Inflammatory macrophage treated with lipopolysaccharide for 4 hours (primary cell): ENCODE measurements around the gene INTS13.
"Not testable (repeated sequence)": the region's sequence is repeated elsewhere in the genome, so short reads cannot be mapped to it uniquely, and the experiment has no call there.

Experiments
- DNase-seq: peaks from one replicate; pipeline ENCODE4 v3.0.0-alpha.2; 2020

INTS13 gene

GRCh38 chr12:26929590-26929989 lies 8.2 kb downstream of the INTS13 start:
- DNase-seq, result no peak

DNA sequence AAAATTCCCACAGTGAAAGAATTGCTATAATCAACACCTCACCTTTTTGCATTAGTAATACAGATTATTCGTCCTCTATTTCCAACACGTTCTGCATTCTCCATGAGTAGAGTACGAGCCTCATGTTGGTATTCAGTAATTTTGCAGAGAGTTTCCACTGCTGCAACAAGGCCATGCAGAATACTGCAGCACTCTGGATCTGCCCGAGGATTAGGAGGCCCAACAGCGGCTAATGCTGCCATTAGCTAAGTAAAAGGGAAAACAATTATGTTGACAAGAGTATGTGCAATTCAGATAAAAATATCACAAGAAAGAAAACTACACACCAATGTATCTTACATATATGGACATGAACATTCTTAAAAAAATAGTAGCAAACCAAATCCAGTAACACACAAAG lies 9.1 kb downstream of the INTS13 start:
- DNase-seq, result no peak

- no peak for DNase-seq
Observed at GRCh38 chr12:26921886-26922285, 15.9 kb downstream of the INTS13 start.

- no peak for DNase-seq
Observed at GRCh38 chr12:26919216-26919555, 18.6 kb downstream of the INTS13 start.

DNA sequence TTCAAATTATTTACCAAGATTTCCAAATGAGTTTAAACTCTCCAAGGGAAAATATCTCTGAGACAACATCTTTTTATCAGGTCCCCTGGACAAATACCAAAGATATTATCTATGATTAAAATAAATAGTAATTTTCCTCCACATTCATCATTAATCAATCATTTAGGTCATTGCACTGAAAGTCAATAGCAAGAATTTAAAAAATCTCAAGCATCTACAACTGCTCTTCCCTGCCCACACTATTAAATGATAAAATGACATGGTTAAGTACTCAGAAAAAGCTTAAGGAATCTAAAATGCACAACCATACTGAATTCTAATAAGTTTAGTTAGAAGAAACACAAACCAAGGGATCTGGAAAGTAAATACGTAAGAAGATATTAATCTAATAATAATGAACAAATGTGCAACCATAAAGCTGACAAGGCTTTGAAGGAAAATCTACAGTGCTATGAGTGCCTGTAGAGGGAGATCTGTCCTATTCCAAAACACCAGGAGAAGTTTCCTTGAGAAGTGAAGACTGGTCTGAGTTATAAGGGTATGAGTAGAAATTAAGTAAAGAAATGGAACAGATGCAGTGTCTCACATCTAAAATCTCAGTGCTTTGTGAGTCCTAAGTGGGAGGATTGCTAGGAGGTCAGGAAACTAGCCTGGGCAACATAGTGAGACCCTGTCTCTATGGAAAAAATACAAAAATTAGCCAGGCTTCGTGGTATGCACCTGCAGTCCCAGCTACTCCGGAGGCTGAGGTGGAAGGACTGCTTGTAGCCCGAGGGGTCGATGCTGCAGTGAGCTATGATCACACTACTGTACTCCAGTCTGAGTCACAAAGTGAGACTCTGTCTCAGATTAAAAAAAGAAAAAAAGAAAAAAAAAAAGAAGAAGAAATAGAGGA lies 19.2 kb downstream of the INTS13 start:
- DNase-seq, result no peak

GRCh38 chr12:26906704-26907103 lies 31.1 kb downstream of the INTS13 start:
- DNase-seq, result no peak

DNA sequence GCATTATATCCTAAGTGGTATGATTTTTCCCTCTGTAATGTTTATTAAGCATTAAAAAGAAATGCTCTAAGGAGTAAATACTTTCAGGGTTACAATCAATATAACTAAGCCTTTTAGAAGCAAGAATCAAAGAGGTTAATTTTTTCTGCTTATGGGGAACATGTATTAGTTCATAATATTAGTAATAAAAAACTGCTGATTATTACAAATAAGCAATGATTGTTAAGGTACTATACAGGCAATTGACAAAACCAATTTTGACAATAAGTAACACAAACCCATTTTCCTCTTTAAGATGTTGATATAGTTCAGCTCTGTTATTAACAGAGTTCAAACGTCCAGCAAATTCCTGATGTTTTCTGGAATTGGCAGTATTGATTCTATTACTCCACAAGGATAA lies 31.8 kb downstream of the INTS13 start:
- no peak for DNase-seq

GRCh38 chr12:26903396-26903795 lies 34.4 kb downstream of the INTS13 start:
- DNase-seq, result not testable (repeated sequence)

DNA sequence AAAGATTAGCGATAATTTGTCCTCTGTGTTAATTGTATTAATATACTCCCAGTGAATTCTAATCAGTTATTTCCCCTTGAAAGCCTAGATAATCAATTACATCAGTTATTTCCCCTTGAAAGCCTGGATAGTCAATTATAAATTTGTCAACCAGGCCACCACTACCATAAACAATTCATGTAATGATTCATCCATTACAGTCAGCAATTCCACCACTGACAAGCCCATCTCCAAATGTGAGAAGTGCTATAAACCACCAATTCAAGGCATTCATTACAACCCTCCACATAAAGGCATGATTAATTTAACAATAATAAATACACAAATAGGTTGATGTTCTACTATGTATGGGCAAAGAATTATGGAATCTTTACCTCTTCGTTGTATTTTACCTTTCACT lies 40.9 kb downstream of the INTS13 start:
- no peak for DNase-seq

GRCh38 chr12:26895672-26896071 lies 42.1 kb downstream of the INTS13 start:
- DNase-seq, result no peak

DNA sequence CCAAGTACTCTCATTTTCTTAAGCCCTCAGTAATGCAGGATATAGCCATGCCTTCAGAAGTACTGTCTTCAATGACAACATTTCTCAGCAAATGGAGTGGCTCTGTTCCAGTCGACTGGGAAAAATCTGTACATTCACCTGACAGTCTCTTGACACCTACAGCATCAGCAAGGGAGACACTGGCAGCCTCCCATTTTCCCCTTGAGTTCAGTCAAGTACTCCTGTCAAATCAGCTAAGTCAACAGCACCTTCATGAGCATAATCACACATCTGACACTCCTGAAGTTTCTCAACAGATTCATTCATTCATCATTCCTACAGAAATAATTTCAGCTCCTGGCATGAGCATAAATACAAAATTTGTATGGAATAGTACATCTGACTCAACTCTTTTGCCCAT lies 46.1 kb downstream of the INTS13 start:
- no peak for DNase-seq

DNA sequence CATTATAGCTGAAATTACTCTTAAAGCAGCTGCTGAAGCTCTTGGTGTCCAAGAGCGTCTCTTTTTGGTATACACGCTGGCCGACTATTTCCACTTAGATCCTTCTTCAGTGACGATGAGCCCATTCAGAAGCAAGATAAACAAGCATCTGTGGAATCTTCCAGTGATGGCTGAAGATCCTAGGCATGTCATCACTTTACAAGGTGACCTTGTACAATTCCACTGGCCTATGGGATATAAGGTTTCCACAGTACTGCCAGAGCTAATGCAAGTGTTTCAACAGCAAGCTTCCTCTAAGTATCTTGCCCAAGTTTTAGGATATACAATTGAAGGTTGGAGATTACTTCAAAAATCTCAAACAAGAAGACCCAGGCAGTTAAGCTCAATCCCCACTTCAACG lies 47.0 kb downstream of the INTS13 start:
- DNase-seq, result no peak

DNA sequence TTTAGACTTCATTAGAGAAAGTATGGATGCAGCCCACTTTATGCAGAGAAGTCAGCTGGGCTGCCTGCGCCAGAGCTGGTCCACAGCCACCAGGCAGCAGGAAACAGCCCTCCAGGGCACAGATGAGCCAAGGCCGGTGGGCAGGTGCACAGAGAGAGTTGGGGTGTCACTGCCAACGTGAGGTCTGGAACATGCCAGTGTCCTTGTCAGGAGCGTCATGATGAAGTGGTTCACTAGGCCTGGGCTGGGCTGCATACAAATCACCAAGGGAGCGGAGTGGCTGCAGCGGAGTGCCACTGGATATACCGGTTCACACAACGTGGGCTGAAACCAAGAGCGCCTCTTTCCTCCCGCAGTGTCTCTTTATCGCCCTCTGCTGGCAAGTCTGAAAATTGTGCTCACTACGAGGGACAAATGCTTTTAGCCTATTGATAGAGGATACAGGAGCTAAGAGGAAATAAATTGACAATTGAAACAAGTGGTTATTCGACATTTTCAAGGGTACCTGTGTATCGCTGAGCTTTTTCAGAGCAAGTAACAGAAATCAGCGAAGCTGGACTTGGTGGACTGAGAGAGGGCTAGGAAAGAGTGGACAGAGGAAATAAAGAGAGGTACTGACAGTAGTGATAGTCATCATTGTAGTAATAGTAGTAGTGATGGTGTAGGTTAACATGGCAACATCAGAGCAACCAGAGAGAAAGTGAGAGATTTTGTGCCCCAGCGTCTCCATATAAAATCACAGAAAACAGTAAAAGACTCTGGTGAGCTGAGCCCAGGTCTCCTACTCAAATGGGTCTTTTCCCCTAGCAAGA lies 52.8 kb downstream of the INTS13 start:
- peak; percentile 84 for DNase-seq

GRCh38 chr12:26880625-26881024 lies 57.2 kb downstream of the INTS13 start:
- no peak for DNase-seq

- DNase-seq, result no peak
Observed at GRCh38 chr12:26878661-26879119, 59.1 kb downstream of the INTS13 start.

- peak; percentile 49 for DNase-seq
Observed at GRCh38 chr12:26874501-26875296, 63.1 kb downstream of the INTS13 start.

DNA sequence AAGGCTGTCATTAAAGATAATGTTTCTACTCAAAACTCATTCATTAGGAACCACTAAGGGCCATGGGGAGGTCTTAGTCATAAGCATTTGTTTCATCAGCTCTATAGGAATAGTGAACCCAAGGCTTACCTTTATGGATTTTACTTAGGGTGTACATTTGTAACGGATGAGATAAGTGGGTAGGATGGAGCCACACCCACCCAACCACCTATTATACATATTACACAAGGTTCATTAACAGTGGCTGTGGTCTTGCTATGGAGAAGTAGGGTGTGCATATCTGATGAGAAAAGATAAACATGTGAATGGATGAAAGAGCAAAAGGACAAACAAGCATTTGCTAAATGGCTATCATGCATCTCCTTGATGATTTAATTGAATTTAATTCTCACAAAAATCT lies 65.2 kb downstream of the INTS13 start:
- no peak for DNase-seq

- DNase-seq, result no peak
Observed at GRCh38 chr12:26871985-26872384, 65.8 kb downstream of the INTS13 start.

- no peak for DNase-seq
Observed at GRCh38 chr12:26870491-26871419, 67.0 kb downstream of the INTS13 start.

GRCh38 chr12:26869908-26870459 lies 67.8 kb downstream of the INTS13 start:
- no peak for DNase-seq

- no peak for DNase-seq
Observed at GRCh38 chr12:26869104-26869494, 68.7 kb downstream of the INTS13 start.
